ENCODE results near the gene NOX3.

GRCh38 chr6:155486721-155487294 is 31.2 kb upstream of the NOX3 start:
- TF ChIP-seq PPARA (CRISPR knock-in tag; IDR thresholded peaks at IDR 0.05; ENCODE audit: borderline replicate concordance) (no peak), ZNF565 (CRISPR knock-in tag; conservative IDR thresholded peaks at IDR 0.05; ENCODE audit: low read depth) (no peak), PATZ1 (CRISPR knock-in tag; IDR thresholded peaks at IDR 0.05; ENCODE audit: borderline replicate concordance) (no peak), ZNF70 (CRISPR knock-in tag; IDR thresholded peaks at IDR 0.05) (no peak), BACH2 (CRISPR knock-in tag; IDR thresholded peaks at IDR 0.05; ENCODE audit: borderline replicate concordance) (no peak), CREB5 (CRISPR knock-in tag; IDR thresholded peaks at IDR 0.05; ENCODE audit: low read depth) (no peak), ZFP3 (CRISPR knock-in tag; IDR thresholded peaks at IDR 0.05) (no peak), TCF4 (CRISPR knock-in tag; IDR thresholded peaks at IDR 0.05; ENCODE audit: borderline replicate concordance) (no peak), ARNTL (CRISPR knock-in tag; IDR thresholded peaks at IDR 0.05; ENCODE audit: borderline replicate concordance, low read depth) (no peak), RARB (CRISPR knock-in tag; IDR thresholded peaks at IDR 0.05) (no peak)

Data from SK-N-SH treated with all-trans-retinoic acid at 6 μM for 48 hours (cell line).